Subcutaneous adipose tissue (tissue), 4 donors: ENCODE results near the gene IL25. TPM values are rescaled to one million over a fixed set of nuclear protein-coding genes. Genes with fewer than 3 reads are reported as not detected.

Experiments used
- CTCF ChIP-seq: fragments of 450-650 bp; IDR thresholded peaks from one replicate; pipeline ENCODE4 v1.5.1; 2016; ENCODE audit warnings: low read depth, mild to moderate bottlenecking, control low read depth, antibody characterized with exemption, moderate library complexity
- total RNA-seq, 4 donors: library from RNA; depleted of rRNA; stranded (reverse); fragments of >200 nt; gene quantifications; one replicate each; pipeline ENCODE4 v1.1.0, GENCODE V29; 2016

IL25 gene
- not detected for total RNA-seq

GRCh38 chr14:23372509-23372908 is at the start of gene IL25:
Gene IL25 (plus strand): TSS chr14:23372809.
- no peak for TF ChIP-seq CTCF

GRCh38 chr14:23323838-23324454 is 48.7 kb upstream of the IL25 start:
- no peak for TF ChIP-seq CTCF

GRCh38 chr14:23324455-23324846 is 48.2 kb upstream of the IL25 start:
- no peak for TF ChIP-seq CTCF

- TF ChIP-seq CTCF = no peak
Observed at GRCh38 chr14:23324993-23325392, 47.6 kb upstream of the IL25 start.

- TF ChIP-seq CTCF = no peak
Observed at GRCh38 chr14:23326491-23327332, 45.9 kb upstream of the IL25 start.

GRCh38 chr14:23327947-23328744 is 44.5 kb upstream of the IL25 start:
- no peak for TF ChIP-seq CTCF

- TF ChIP-seq CTCF = no peak
Observed at GRCh38 chr14:23335623-23336022, 37.0 kb upstream of the IL25 start.
